DMS 273 (cell line): ENCODE measurements around the gene TRIM62.
A peak's percentile ranks its signal among the peaks of the same experiment; 100 is the strongest.

Experiments used
- DNase-seq: peaks from one replicate; lab custom pipeline; 2025; ENCODE audit not compliant: unreplicated experiment; lab: John Stamatoyannopoulos, UW

TRIM62 gene

GRCh38 chr1:33180911-33181890 lies 642 bp downstream of the TRIM62 start:
- peak; percentile 86 for DNase-seq

GRCh38 chr1:33180226-33180910 lies 1.5 kb downstream of the TRIM62 start:
- peak; percentile 95 for DNase-seq

GRCh38 chr1:33178836-33179439 lies 2.9 kb downstream of the TRIM62 start:
- DNase-seq, result no peak

- peak; percentile 80 for DNase-seq
Measured at GRCh38 chr1:33177996-33178540, 3.8 kb downstream of the TRIM62 start.

- no peak for DNase-seq
Measured at GRCh38 chr1:33176887-33177286, 5.0 kb downstream of the TRIM62 start.

- DNase-seq, result peak; percentile 94
Measured at GRCh38 chr1:33176362-33176850, 5.4 kb downstream of the TRIM62 start.

GRCh38 chr1:33175865-33176264 lies 6.0 kb downstream of the TRIM62 start:
- DNase-seq, result no peak

GRCh38 chr1:33173091-33173490 lies 8.8 kb downstream of the TRIM62 start:
- no peak for DNase-seq

GRCh38 chr1:33171977-33172813 lies 9.6 kb downstream of the TRIM62 start:
- no peak for DNase-seq

- no peak for DNase-seq
Measured at GRCh38 chr1:33170351-33171274, 11.2 kb downstream of the TRIM62 start.

- no peak for DNase-seq
Measured at GRCh38 chr1:33169290-33170055, 12.4 kb downstream of the TRIM62 start.

GRCh38 chr1:33168556-33169289 lies 13.1 kb downstream of the TRIM62 start:
- DNase-seq, result no peak

- no peak for DNase-seq
Measured at GRCh38 chr1:33167650-33168447, 14.0 kb downstream of the TRIM62 start.

GRCh38 chr1:33165809-33166208 lies 16.0 kb downstream of the TRIM62 start:
- no peak for DNase-seq

- no peak for DNase-seq
Measured at GRCh38 chr1:33165209-33165608, 16.6 kb downstream of the TRIM62 start.

- no peak for DNase-seq
Measured at GRCh38 chr1:33163621-33164519, 18.0 kb downstream of the TRIM62 start.
